Nephron (organoid): Measurements from ENCODE around the gene COA1.

Experiments used
- H3K27ac Mint-ChIP-seq, 3 experiments: 2 replicates each; pipeline ENCODE4 v1.8.0; 2020; ENCODE audit warnings: mixed read lengths in 3 of 3, mild to moderate bottlenecking in 2 of 3, moderate library complexity in 1 of 3
- H3K27me3 Mint-ChIP-seq: 2 replicates; pipeline ENCODE4 v1.8.0; 2021; ENCODE audit warnings: low read depth, mild to moderate bottlenecking, moderate library complexity, mixed read lengths
- H3K36me3 Mint-ChIP-seq: 2 replicates; pipeline ENCODE4 v1.8.0; 2020; ENCODE audit warnings: low read depth, mixed read lengths
- H3K4me1 Mint-ChIP-seq: 2 replicates; pipeline ENCODE4 v1.8.0; 2020; ENCODE audit warnings: mixed read lengths
- H3K4me3 Mint-ChIP-seq, 3 experiments: 2 replicates each; pipeline ENCODE4 v1.8.0; 2020; ENCODE audit warnings: mild to moderate bottlenecking in 3 of 3, mixed read lengths in 3 of 3, moderate library complexity in 2 of 3
- H3K9me3 Mint-ChIP-seq: 2 replicates; pipeline ENCODE4 v1.8.0; 2020; ENCODE audit warnings: mixed read lengths
- TF ChIP-seq, protein P1 (sequence below), 3 experiments: fragments of 200-600 bp; sonication (generic); IDR thresholded peaks; one replicate each; pipeline ENCODE4 v1.5.0; 2021; ENCODE audit warnings: antibody characterized with exemption in 3 of 3; ENCODE audit not compliant: unreplicated experiment in 3 of 3

The COA1 gene

DNA sequence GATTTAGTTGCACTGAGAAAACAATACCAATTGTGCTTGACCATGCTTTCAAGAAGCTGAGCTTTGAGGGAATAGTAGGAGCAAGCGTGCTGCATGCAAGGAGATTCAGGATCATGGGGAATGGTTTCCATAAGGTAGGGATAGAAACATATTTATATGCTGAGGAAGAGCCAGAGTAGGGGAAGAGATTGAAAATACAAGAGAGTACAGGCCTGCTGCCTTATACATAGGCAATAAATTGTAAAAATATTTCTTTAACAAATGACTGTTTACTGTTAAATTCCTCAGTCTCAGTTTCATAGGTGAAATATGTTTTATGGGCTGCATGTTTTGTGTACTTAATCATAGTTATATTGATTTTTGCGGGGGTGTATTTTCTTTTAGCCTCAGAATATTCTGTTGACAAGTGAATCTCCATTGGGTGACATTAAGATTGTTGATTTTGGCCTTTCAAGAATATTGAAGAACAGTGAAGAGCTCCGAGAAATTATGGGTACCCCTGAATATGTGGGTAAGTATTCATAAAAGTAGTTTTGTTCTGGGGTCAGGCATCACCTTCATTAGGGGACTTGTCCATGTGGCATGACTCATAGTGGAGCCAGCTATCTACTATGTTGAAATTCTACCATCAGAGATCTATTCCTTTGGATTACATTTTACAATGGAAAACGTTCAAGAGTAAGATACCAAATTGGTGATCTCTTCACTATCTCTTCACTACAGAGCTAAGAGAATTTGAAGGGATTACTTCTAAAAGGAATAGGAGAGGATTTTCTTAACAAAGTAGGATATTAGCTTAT is 109.9 kb downstream of the COA1 start:
- Mint-ChIP-seq H3K27me3 (no peaks in the 10 kb centered on the region), H3K4me3 (no peak overlapping the region), H3K4me1 (no peaks in the 10 kb centered on the region), H3K36me3 (peaks cover 29% of the 10 kb centered on the region), H3K27ac (no peak overlapping the region), H3K9me3 (no peaks in the 10 kb centered on the region)
- TF ChIP-seq, protein P1, sequence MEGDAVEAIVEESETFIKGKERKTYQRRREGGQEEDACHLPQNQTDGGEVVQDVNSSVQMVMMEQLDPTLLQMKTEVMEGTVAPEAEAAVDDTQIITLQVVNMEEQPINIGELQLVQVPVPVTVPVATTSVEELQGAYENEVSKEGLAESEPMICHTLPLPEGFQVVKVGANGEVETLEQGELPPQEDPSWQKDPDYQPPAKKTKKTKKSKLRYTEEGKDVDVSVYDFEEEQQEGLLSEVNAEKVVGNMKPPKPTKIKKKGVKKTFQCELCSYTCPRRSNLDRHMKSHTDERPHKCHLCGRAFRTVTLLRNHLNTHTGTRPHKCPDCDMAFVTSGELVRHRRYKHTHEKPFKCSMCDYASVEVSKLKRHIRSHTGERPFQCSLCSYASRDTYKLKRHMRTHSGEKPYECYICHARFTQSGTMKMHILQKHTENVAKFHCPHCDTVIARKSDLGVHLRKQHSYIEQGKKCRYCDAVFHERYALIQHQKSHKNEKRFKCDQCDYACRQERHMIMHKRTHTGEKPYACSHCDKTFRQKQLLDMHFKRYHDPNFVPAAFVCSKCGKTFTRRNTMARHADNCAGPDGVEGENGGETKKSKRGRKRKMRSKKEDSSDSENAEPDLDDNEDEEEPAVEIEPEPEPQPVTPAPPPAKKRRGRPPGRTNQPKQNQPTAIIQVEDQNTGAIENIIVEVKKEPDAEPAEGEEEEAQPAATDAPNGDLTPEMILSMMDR (IDR thresholded peaks at IDR 0.05; ENCODE audit: unreplicated experiment in 3 of 3), result no peak

DNA sequence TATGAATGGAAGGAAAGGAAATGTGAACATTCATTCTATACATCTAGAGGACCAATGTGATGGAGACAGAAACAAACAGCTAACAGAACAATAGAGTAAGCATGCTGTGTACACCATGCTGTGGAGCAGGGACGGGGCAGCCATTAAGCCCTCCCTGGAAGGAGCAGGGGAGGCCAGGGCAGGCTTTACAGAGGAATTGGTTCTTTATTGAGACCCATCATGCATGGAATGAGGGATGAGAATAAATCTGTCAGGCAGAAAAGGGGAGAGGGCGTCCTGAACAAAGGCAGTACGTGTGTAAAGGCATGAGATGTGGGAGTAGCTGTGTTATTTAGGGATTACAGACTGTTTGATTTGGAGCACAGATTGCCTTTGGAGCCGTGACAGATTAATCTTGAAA is 111.2 kb downstream of the COA1 start:
- H3K36me3 Mint-ChIP-seq, result peaks cover 28% of the 10 kb centered on the region

GRCh38 chr7:43616977-43617376 is 112.3 kb downstream of the COA1 start:
- Mint-ChIP-seq H3K9me3 (no peaks in the 10 kb centered on the region), H3K36me3 (peaks cover 29% of the 10 kb centered on the region), H3K27me3 (no peaks in the 10 kb centered on the region), H3K4me1 (peaks cover 4% of the 10 kb centered on the region), H3K4me3 (no peak overlapping the region), H3K27ac (no peak overlapping the region)
- TF ChIP-seq, protein P1 (IDR thresholded peaks at IDR 0.05; ENCODE audit: unreplicated experiment in 3 of 3), result no peak

More for the DNA sequence above, 111.2 kb downstream of the COA1 start:
- Mint-ChIP-seq H3K9me3 (no peaks in the 10 kb centered on the region), H3K4me1 (no peaks in the 10 kb centered on the region), H3K27ac (no peak overlapping the region), H3K4me3 (no peak overlapping the region), H3K27me3 (no peaks in the 10 kb centered on the region)
- TF ChIP-seq, protein P1 (IDR thresholded peaks at IDR 0.05; ENCODE audit: unreplicated experiment in 3 of 3), result no peak

- H3K27me3 Mint-ChIP-seq, result no peaks in the 10 kb centered on the region
- TF ChIP-seq, protein P1 (IDR thresholded peaks at IDR 0.05; ENCODE audit: unreplicated experiment in 3 of 3), result no peak
- no peak overlapping the region for H3K4me3 Mint-ChIP-seq
- H3K4me1 Mint-ChIP-seq, result peaks cover 4% of the 10 kb centered on the region
- H3K36me3 Mint-ChIP-seq, result peaks cover 26% of the 10 kb centered on the region
- H3K9me3 Mint-ChIP-seq, result no peaks in the 10 kb centered on the region
- H3K27ac Mint-ChIP-seq, result no peak overlapping the region
Observed at GRCh38 chr7:43615558-43616145, 113.7 kb downstream of the COA1 start.

DNA sequence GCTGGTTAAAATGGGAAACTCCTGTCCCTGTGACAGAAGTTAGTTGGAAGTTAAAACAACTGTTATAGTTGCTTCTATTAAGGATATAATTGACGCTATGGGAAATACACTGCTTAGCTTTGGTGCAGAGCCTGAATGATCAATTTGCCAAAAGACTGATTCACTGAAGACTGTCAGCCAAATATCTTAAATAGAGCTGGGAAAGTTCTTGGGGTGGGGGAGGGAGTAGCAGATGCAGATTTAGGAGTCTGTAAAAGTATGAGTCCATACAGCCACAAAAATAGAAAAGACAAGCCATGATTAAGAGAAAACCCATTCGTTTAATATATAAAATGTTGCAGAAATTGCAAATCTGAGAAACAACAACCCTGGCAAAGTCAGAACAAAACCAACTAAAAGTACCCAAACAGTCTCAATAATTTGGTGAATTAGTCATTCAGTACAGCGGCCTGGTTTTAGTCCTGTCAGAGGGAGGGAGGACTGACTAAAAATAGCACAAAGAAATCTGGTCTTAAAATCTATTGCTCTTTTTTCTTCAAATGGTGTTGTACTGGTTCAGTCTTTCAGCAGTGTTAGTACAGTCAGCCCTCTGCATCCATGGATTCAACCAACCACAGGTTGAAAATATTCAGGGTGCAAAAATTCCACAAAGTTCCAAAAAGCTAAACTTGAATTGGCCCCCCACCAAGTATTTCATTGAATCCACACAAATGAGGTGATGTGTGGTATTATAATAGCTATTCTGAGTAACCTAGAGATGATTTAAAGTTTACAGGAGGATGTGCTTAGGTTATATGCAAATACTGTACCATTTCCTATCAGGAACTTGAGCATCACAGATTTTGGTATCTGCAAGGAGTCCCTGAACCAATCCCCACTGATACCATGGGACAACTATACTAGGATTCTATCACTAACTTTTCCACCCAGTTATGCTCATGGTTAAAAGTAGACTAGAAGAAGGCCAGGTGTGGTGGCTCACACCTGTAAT is 116.4 kb downstream of the COA1 start:
- TF ChIP-seq, protein P1 (IDR thresholded peaks at IDR 0.05; ENCODE audit: unreplicated experiment in 3 of 3), result no peak
- Mint-ChIP-seq H3K27ac (no peak overlapping the region), H3K9me3 (no peaks in the 10 kb centered on the region), H3K4me3 (no peak overlapping the region), H3K27me3 (no peaks in the 10 kb centered on the region), H3K4me1 (peaks cover 4% of the 10 kb centered on the region), H3K36me3 (peaks cover 43% of the 10 kb centered on the region)
